GM04504 (cell line): ENCODE data around the gene SEMA5A.
A peak's percentile ranks its signal among the peaks of the same experiment; 100 is the strongest.
"Not testable (repeated sequence)": the region's sequence is repeated elsewhere in the genome, so short reads cannot be mapped to it uniquely, and the experiment has no call there.

Experiments used
- DNase-seq: peaks from one replicate; pipeline ENCODE4 v3.0.0-alpha.2; 2012; ENCODE audit warnings: low read depth

Gene SEMA5A

GRCh38 chr5:9354336-9355081, 191.4 kb downstream of the SEMA5A start:
- DNase-seq = no peak

- not testable (repeated sequence) for DNase-seq
These were observed 192.8 kb downstream of the SEMA5A start for GRCh38 chr5:9353048-9353447.

GRCh38 chr5:9351546-9351945, 194.3 kb downstream of the SEMA5A start:
- no peak for DNase-seq

- DNase-seq = peak; percentile 82
These were observed 195.5 kb downstream of the SEMA5A start for GRCh38 chr5:9350301-9350797.

DNA sequence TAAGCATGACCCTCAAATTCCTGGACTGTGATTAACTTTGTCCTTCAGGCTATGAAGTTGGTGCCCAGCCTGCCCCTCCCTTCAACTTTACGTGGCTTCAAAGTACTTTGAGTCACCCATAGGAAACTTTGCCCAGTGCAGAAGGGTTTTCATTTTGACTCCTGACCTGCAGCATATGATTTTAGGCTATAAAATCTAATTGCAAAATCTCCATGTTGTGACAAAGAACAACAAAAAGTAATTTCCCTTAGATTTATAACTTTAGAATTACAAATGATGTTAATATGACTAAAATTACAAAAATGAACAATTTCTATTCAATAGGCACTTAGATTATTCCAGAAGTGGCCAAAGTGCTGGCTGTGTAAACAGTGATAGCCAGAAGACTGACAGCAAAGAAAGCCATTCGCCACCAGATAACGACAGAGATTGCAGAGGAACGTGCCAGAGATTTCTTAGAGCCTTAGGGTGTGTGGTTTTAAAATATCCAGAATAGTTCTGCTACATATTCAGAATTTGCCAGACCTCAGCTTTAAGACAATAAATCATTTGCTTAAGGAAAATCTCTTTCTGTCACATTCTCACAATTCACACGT, 197.4 kb downstream of the SEMA5A start:
- DNase-seq = peak; percentile 92

DNA sequence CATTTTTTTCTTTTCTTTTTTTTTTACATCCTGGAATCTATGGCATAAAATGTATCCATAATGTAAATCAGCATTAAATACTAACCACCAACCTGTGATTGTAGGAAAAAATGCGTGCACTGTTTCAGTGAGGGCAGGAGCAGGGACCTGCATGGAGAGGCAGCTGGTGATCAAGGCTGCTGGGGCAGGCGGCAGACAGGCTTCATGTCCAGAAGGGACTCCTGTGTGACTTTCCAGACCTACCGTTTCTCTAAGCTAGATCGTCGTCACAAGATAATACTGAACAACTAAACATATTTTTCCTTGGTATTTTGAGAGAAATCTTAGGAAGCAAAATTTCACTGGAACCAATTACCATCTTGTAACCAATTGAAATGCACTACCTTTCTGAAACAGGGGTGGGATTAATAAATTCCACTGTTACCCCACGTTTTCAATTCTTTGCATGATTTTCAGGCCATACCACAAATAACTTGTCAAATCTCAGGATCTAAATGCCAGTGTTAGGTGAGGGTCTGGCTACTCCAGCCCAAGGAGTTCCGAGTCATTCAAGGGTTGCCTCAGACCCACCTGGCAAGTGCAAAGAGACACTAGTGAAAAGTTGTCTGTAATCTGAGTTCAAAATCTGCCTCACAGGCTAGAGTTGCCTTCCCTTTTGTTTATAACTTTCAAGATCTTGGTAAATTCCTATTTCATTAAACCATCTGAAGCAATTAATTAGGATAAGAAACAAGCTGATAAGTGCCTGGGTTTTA, 198.2 kb downstream of the SEMA5A start:
- no peak for DNase-seq

DNA sequence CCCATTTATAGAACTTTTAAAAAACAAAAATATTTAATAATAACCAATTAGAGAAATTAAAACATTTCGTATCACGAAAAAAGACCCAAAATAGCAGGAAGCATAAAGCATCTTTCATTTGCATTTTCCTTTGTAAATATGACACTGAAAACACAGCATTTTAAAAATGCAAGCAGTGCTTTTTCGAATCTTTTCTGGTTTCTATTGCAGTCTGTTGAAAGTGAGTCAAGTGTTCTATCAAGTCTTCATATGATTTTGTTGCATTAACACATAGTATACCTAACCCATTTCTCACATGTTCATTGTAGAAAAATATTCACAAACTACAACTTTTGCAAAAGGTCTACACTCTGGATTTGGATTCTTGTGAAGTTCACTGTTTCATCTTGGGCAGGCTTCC, 198.8 kb downstream of the SEMA5A start:
- no peak for DNase-seq

GRCh38 chr5:9344751-9345240, 201.1 kb downstream of the SEMA5A start:
- no peak for DNase-seq

- DNase-seq = no peak
These were observed 202.6 kb downstream of the SEMA5A start for GRCh38 chr5:9343146-9343850.

DNA sequence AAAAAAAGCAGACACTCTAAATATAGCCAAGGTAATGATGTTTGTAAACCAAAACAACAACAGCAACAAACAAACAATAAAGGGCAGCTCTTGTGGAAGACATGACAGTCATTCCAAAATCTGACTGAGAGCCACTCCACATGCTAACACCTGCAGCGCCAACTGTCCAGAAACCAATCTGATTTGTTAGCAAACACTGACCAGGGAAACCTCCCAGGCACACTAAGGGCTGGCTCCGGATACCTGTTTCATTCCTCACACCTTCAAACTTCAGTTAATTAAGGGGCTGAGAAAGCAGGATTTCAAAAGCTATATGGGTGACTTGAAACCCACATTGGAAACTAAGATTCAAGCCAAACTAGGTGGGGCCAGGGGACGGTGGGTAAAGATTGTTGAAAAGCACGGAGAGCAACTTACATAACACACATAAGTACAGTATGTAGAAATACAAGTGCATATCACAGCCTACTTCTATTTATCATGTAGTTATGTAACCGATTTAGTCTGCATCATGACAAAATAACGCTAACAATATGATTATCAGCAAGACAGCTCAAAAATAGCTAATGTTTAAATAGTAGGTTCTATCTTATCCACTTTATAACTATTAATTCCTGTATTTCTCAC, 203.6 kb downstream of the SEMA5A start:
- DNase-seq = no peak

DNA sequence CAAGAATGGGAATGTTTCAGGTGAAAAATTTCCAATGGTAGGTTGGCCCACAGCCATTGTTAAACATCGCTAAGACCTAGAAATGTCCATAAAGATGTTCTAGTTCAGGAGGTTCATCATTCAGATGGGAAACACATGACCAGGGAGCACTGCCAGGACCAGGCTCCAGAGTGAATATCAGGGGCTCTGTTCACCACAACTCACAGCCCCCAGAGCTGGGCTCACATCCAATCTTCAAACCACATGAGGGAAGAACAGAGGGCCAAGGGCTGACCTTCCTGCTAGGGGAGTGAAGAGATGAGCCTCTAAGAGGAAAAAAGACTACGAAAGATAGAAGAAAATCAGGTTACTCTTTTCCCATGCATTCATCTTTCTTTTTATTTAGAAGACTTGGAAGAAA, 205.8 kb downstream of the SEMA5A start:
- no peak for DNase-seq

DNA sequence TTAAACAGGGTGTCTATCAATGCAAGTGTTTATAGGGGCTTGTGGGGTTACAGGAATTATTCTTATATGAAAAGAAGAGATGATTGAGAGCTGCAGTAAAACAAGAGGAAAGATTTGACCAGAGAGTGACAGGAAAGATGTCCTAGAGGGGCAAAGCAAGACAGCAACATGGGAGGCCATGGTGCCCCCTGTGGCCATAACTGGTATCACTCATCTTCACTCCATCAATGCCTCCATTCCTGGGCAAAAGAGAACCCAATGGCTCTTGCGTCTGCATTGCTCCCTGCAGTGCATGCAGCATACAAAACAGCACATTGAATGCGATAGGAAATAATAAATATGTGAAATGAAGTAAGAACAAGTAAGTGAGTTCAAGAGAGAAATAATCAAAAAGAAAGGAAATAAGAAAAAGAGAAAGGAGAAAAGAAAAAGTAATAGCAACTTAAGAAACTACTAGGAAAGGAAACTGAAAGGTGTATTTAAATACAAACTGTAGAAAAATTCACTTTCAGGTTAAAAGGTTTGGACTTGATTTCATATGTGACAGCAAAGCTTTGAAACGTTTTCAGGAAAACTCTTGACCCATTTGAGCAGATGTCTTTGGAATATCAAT, 206.6 kb downstream of the SEMA5A start:
- no peak for DNase-seq

GRCh38 chr5:9338796-9339195, 207.1 kb downstream of the SEMA5A start:
- no peak for DNase-seq

DNA sequence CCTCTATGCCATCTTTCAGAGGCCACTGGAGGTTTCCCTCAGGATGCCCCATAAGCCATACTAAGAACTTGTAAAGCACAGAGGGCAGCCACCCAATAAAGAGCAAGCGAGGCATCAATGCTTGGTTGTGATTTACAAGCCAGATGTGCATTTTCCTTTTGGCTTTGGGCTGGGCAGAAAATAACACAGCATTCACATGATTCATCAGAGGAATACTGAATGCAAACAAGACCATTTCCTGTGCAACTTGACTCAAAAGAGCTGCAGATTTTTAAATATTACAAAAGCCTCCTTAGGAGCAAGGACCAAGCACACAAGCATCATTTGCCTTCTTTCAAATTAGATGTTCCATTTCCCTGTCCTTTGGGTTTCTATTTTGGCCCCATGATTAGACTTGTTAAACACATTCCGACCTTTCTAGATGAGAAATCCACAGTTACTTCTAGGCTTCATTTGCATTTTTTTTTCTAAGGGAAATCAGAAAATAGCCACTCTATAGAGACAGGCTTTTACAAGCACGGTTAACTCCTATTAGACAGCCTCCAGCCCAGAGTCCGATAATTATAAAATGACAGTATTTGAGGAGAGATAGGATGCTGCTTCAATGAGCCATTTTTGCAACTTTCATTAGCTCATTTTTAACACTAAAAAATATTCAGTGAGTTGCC, 207.8 kb downstream of the SEMA5A start:
- peak; percentile 77 for DNase-seq

GRCh38 chr5:9335754-9336495, 209.9 kb downstream of the SEMA5A start:
- no peak for DNase-seq

GRCh38 chr5:9335269-9335668, 210.6 kb downstream of the SEMA5A start:
- DNase-seq = no peak

- DNase-seq = no peak
These were observed 213.8 kb downstream of the SEMA5A start for GRCh38 chr5:9332026-9332425.

DNA sequence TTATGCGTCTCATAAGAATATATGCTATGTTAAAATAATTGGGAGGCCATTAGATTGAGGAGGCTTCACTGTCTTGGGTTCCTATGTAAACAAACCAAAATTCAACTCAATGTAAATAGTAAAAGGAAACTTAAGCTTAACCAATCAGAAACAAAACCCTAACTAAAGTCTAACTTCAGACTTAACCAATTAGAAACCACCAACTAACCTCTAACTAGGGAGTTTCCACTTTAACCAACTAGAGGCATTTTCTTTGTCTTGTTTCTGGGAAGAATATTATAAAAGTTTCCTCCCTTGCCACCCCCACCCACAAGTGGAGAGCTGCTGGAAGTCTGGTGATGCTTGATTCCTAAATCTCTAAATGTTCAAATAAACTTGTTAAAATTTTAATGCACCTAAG, 214.5 kb downstream of the SEMA5A start:
- no peak for DNase-seq

GRCh38 chr5:9329125-9329524, 216.8 kb downstream of the SEMA5A start:
- DNase-seq = no peak

DNA sequence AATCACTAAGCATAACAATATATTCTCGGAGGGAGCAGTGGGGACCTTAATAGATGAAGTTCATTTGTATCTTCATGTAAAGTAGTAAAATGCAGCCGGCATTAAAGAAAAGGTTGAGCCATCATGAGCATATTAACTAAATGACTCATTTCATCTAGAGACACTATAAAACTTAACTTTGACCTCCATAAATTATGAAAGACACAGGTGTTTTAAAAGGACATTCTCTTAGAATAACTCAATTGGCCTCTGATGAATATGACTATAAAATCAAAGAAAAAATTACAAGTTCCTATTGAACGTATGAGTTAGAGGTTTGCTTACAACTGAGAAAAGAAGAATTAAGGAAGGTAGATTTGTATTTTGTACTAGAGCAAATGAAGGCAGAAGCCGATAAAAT, 220.3 kb downstream of the SEMA5A start:
- DNase-seq = no peak
